ENCODE measurements around the gene TBCD. TPM values are rescaled to one million over a fixed set of nuclear protein-coding genes. Genes with fewer than 3 reads are reported as not detected.

Gene TBCD
- total RNA-seq, 1 experiment from 2014 or later: 173 TPM

DNA sequence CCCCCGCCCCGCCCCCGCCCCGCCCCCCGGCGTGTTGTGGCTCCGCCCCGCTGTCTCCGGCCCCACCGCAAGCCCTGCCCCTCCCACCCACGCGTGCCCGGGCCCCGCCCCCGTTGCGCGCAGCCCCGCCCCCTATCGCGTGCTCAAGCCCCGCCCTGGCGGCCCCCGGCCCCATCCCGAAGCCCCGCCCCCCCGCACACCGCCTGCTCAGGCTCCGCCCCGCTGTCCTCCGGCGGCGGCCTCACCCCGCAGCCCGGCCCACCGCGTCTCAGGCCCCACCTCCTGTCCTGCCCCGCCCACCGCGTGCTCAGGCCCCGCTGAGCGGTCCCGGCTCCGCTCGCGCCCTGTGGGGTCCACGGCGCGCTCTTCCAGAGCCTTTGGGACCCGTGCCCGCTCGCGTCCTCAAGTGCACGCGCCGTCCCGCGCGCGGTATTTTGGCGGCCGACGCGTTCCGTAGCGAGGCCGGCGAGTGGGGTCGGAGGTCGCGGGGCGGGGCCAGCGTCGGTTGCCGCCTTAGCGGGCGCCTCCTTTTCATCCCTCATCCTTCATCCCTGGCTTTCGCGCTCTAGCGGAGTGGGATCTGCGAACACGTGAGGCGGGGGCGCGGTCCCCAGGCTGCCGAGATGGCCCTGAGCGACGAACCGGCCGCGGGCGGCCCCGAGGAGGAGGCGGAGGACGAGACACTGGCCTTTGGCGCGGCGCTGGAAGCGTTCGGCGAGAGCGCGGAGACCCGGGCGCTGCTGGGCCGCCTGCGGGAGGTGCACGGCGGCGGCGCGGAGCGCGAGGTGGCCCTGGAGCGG is at the start of gene TBCD (continued):
- TF ChIP-seq NFYB (CRISPR knock-in tag; conservative IDR thresholded peaks at IDR 0.05; ENCODE audit: low read depth): no peak
- TF ChIP-seq SOX15 (CRISPR knock-in tag; IDR thresholded peaks at IDR 0.05): no peak
- TF ChIP-seq, protein P1, sequence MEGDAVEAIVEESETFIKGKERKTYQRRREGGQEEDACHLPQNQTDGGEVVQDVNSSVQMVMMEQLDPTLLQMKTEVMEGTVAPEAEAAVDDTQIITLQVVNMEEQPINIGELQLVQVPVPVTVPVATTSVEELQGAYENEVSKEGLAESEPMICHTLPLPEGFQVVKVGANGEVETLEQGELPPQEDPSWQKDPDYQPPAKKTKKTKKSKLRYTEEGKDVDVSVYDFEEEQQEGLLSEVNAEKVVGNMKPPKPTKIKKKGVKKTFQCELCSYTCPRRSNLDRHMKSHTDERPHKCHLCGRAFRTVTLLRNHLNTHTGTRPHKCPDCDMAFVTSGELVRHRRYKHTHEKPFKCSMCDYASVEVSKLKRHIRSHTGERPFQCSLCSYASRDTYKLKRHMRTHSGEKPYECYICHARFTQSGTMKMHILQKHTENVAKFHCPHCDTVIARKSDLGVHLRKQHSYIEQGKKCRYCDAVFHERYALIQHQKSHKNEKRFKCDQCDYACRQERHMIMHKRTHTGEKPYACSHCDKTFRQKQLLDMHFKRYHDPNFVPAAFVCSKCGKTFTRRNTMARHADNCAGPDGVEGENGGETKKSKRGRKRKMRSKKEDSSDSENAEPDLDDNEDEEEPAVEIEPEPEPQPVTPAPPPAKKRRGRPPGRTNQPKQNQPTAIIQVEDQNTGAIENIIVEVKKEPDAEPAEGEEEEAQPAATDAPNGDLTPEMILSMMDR (IDR thresholded peaks at IDR 0.05): no peak
- TF ChIP-seq CBFB (CRISPR knock-in tag; IDR thresholded peaks at IDR 0.05; ENCODE audit: low read depth): no peak
- TF ChIP-seq FOXK1 (CRISPR knock-in tag; IDR thresholded peaks at IDR 0.05): peak; percentile 66; the same call in 1 of the 2 replicates
- TF ChIP-seq TCF7 (CRISPR knock-in tag; IDR thresholded peaks at IDR 0.05; ENCODE audit: low read depth): no peak
- TF ChIP-seq, protein P2, sequence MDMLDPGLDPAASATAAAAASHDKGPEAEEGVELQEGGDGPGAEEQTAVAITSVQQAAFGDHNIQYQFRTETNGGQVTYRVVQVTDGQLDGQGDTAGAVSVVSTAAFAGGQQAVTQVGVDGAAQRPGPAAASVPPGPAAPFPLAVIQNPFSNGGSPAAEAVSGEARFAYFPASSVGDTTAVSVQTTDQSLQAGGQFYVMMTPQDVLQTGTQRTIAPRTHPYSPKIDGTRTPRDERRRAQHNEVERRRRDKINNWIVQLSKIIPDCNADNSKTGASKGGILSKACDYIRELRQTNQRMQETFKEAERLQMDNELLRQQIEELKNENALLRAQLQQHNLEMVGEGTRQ (CRISPR knock-in tag; IDR thresholded peaks at IDR 0.05): peak; percentile 61; the same call in 1 of the 2 replicates
- no peak for TF ChIP-seq MXD4 (CRISPR knock-in tag; IDR thresholded peaks at IDR 0.05; ENCODE audit: borderline replicate concordance)
- TF ChIP-seq FOXP1 (CRISPR knock-in tag; IDR thresholded peaks at IDR 0.05; ENCODE audit: borderline replicate concordance): no peak
- TF ChIP-seq, protein P3, sequence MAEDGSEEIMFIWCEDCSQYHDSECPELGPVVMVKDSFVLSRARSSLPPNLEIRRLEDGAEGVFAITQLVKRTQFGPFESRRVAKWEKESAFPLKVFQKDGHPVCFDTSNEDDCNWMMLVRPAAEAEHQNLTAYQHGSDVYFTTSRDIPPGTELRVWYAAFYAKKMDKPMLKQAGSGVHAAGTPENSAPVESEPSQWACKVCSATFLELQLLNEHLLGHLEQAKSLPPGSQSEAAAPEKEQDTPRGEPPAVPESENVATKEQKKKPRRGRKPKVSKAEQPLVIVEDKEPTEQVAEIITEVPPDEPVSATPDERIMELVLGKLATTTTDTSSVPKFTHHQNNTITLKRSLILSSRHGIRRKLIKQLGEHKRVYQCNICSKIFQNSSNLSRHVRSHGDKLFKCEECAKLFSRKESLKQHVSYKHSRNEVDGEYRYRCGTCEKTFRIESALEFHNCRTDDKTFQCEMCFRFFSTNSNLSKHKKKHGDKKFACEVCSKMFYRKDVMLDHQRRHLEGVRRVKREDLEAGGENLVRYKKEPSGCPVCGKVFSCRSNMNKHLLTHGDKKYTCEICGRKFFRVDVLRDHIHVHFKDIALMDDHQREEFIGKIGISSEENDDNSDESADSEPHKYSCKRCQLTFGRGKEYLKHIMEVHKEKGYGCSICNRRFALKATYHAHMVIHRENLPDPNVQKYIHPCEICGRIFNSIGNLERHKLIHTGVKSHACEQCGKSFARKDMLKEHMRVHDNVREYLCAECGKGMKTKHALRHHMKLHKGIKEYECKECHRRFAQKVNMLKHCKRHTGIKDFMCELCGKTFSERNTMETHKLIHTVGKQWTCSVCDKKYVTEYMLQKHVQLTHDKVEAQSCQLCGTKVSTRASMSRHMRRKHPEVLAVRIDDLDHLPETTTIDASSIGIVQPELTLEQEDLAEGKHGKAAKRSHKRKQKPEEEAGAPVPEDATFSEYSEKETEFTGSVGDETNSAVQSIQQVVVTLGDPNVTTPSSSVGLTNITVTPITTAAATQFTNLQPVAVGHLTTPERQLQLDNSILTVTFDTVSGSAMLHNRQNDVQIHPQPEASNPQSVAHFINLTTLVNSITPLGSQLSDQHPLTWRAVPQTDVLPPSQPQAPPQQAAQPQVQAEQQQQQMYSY (CRISPR knock-in tag; IDR thresholded peaks at IDR 0.05): no peak
- TF ChIP-seq ZNF423 (CRISPR knock-in tag; IDR thresholded peaks at IDR 0.05): no peak
- TF ChIP-seq, protein P4, sequence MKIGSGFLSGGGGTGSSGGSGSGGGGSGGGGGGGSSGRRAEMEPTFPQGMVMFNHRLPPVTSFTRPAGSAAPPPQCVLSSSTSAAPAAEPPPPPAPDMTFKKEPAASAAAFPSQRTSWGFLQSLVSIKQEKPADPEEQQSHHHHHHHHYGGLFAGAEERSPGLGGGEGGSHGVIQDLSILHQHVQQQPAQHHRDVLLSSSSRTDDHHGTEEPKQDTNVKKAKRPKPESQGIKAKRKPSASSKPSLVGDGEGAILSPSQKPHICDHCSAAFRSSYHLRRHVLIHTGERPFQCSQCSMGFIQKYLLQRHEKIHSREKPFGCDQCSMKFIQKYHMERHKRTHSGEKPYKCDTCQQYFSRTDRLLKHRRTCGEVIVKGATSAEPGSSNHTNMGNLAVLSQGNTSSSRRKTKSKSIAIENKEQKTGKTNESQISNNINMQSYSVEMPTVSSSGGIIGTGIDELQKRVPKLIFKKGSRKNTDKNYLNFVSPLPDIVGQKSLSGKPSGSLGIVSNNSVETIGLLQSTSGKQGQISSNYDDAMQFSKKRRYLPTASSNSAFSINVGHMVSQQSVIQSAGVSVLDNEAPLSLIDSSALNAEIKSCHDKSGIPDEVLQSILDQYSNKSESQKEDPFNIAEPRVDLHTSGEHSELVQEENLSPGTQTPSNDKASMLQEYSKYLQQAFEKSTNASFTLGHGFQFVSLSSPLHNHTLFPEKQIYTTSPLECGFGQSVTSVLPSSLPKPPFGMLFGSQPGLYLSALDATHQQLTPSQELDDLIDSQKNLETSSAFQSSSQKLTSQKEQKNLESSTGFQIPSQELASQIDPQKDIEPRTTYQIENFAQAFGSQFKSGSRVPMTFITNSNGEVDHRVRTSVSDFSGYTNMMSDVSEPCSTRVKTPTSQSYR (CRISPR knock-in tag; IDR thresholded peaks at IDR 0.05): no peak
- TF ChIP-seq, protein P5, sequence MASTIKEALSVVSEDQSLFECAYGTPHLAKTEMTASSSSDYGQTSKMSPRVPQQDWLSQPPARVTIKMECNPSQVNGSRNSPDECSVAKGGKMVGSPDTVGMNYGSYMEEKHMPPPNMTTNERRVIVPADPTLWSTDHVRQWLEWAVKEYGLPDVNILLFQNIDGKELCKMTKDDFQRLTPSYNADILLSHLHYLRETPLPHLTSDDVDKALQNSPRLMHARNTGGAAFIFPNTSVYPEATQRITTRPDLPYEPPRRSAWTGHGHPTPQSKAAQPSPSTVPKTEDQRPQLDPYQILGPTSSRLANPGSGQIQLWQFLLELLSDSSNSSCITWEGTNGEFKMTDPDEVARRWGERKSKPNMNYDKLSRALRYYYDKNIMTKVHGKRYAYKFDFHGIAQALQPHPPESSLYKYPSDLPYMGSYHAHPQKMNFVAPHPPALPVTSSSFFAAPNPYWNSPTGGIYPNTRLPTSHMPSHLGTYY (CRISPR knock-in tag; IDR thresholded peaks at IDR 0.05): no peak
- TF ChIP-seq, protein P6, sequence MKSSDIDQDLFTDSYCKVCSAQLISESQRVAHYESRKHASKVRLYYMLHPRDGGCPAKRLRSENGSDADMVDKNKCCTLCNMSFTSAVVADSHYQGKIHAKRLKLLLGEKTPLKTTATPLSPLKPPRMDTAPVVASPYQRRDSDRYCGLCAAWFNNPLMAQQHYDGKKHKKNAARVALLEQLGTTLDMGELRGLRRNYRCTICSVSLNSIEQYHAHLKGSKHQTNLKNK (CRISPR knock-in tag; IDR thresholded peaks at IDR 0.05): peak; percentile 52; the same call in 1 of the 2 replicates
- no peak for TF ChIP-seq FOXJ3 (CRISPR knock-in tag; IDR thresholded peaks at IDR 0.05; ENCODE audit: borderline replicate concordance)
- no peak for TF ChIP-seq RORB (CRISPR knock-in tag; IDR thresholded peaks at IDR 0.05)
- TF ChIP-seq CREB1 (CRISPR knock-in tag; IDR thresholded peaks at IDR 0.05): no peak
- TF ChIP-seq, protein P7, sequence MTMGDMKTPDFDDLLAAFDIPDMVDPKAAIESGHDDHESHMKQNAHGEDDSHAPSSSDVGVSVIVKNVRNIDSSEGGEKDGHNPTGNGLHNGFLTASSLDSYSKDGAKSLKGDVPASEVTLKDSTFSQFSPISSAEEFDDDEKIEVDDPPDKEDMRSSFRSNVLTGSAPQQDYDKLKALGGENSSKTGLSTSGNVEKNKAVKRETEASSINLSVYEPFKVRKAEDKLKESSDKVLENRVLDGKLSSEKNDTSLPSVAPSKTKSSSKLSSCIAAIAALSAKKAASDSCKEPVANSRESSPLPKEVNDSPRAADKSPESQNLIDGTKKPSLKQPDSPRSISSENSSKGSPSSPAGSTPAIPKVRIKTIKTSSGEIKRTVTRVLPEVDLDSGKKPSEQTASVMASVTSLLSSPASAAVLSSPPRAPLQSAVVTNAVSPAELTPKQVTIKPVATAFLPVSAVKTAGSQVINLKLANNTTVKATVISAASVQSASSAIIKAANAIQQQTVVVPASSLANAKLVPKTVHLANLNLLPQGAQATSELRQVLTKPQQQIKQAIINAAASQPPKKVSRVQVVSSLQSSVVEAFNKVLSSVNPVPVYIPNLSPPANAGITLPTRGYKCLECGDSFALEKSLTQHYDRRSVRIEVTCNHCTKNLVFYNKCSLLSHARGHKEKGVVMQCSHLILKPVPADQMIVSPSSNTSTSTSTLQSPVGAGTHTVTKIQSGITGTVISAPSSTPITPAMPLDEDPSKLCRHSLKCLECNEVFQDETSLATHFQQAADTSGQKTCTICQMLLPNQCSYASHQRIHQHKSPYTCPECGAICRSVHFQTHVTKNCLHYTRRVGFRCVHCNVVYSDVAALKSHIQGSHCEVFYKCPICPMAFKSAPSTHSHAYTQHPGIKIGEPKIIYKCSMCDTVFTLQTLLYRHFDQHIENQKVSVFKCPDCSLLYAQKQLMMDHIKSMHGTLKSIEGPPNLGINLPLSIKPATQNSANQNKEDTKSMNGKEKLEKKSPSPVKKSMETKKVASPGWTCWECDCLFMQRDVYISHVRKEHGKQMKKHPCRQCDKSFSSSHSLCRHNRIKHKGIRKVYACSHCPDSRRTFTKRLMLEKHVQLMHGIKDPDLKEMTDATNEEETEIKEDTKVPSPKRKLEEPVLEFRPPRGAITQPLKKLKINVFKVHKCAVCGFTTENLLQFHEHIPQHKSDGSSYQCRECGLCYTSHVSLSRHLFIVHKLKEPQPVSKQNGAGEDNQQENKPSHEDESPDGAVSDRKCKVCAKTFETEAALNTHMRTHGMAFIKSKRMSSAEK (CRISPR knock-in tag; IDR thresholded peaks at IDR 0.05; ENCODE audit: borderline replicate concordance): no peak
- TF ChIP-seq, protein P8, sequence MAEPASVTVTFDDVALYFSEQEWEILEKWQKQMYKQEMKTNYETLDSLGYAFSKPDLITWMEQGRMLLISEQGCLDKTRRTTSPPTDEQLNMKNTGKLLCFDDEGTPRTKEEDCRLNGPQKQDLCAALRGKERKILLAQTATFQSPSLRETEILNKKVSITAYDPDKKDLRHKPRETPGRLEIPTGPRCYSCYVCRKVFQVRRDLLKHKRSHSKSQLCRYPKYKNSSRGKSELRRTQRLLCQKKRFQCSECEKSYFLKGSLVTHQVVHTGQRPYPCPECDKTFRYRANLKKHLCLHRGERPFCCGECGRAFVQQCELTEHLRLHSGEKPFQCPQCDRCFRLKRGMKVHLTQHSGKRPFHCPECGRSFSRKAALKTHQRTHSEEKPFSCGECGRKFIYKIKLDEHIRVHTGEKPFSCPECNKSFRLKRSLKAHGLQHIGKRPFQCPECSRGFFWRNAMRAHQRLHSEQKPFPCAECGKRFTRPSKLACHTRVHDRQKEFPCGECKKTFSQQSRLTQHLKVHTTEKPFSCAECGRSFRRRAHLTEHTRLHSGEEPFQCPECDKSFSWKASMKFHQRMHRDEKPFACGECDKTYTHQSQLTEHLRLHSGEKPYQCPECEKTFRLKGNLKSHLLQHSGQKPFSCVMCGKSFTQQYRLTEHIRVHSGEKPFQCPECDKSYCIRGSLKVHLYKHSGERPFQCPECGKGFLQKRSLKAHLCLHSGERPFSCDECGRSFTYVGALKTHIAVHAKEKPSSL (CRISPR knock-in tag; conservative IDR thresholded peaks at IDR 0.05): no peak
